Thoracic aorta (tissue), 2 donors: ENCODE data around the gene MAP2K6. TPM values are rescaled to one million over a fixed set of nuclear protein-coding genes. Genes with fewer than 3 reads are reported as not detected.

Source experiments
- ATAC-seq: fragments of 150-250 bp; one replicate; pipeline ENCODE4 v1.8.0; 2017; ENCODE audit warnings: low read depth; ENCODE audit not compliant: insufficient number of reproducible peaks, low FRiP score
- DNase-seq: peaks from one replicate; pipeline ENCODE4 v3.0.0-alpha.2; 2020; ENCODE audit warnings: low spot score
- H3K27ac ChIP-seq, 2 donors: fragments of 200-600 bp; sonication (generic); 1 replicate in 1 of 2; 2 replicates in 1 of 2; pipeline ENCODE4 v1.5.1; 2016; ENCODE audit warnings: mild to moderate bottlenecking in 2 of 2, moderate library complexity in 2 of 2
- H3K27me3 ChIP-seq: fragments of 200-600 bp; sonication (generic); replicated peaks from 2 replicates; pipeline ENCODE4 v1.6.0; 2016; ENCODE audit warnings: mild to moderate bottlenecking; ENCODE audit not compliant: insufficient read depth
- H3K36me3 ChIP-seq: fragments of 200-600 bp; sonication (generic); one replicate; pipeline ENCODE4 v1.5.1; 2016
- H3K4me1 ChIP-seq, 2 donors: fragments of 200-600 bp; sonication (generic); 1 replicate in 1 of 2; 2 replicates in 1 of 2; pipeline versions ENCODE4 v1.5.1 to v1.6.0; 2016; ENCODE audit warnings: low read depth in 2 of 2, mild to moderate bottlenecking in 1 of 2; ENCODE audit not compliant: control insufficient read depth in 1 of 2
- H3K4me3 ChIP-seq: fragments of 200-600 bp; sonication (generic); 2 replicates; pipeline ENCODE4 v1.5.1; 2016; ENCODE audit warnings: mild to moderate bottlenecking
- H3K9me3 ChIP-seq: fragments of 200-600 bp; sonication (generic); 2 replicates; pipeline ENCODE4 v1.5.1; 2016
- CTCF ChIP-seq: fragments of 200-600 bp; sonication (generic); IDR thresholded peaks from one replicate; pipeline ENCODE4 v1.5.1; 2019; ENCODE audit warnings: antibody characterized with exemption
- total RNA-seq, 2 donors: library from RNA; depleted of rRNA; stranded (reverse); fragments of >200 nt; gene quantifications; one replicate each; pipeline versions ENCODE4 v1.1.0 to v1.2.3, GENCODE V29; 2016

The MAP2K6 gene
- total RNA-seq, 2 donors from 2014 or later, result 1.5 to 6.3 TPM

- ATAC-seq (no peak), DNase-seq (no peak)
- no peak for TF ChIP-seq CTCF
- Histone ChIP-seq H3K4me3 (no peak overlapping the region), H3K36me3 (no peaks in the 10 kb centered on the region), H3K4me1 (no peaks in the 10 kb centered on the region), H3K27me3 (no peaks in the 10 kb centered on the region), H3K27ac (no peak overlapping the region), H3K9me3 (no peaks in the 10 kb centered on the region)
Measured at GRCh38 chr17:69588316-69588715, 173.8 kb downstream of the MAP2K6 start.

- Histone ChIP-seq H3K27me3 (no peaks in the 10 kb centered on the region), H3K27ac (no peak overlapping the region), H3K4me3 (no peak overlapping the region), H3K9me3 (no peaks in the 10 kb centered on the region), H3K36me3 (no peaks in the 10 kb centered on the region), H3K4me1 (no peaks in the 10 kb centered on the region)
- ATAC-seq (no peak), DNase-seq (no peak)
- TF ChIP-seq CTCF, result no peak
Measured at GRCh38 chr17:69588827-69589239, 174.3 kb downstream of the MAP2K6 start.

- no peak for DNase-seq
- Histone ChIP-seq H3K9me3 (no peaks in the 10 kb centered on the region), H3K27me3 (no peaks in the 10 kb centered on the region), H3K4me1 (no peaks in the 10 kb centered on the region), H3K27ac (no peak overlapping the region), H3K4me3 (no peak overlapping the region), H3K36me3 (no peaks in the 10 kb centered on the region)
- TF ChIP-seq CTCF, result no peak
- ATAC-seq, result no peak
Measured at GRCh38 chr17:69590671-69591070, 176.2 kb downstream of the MAP2K6 start.

- DNase-seq (no peak), ATAC-seq (no peak)
- Histone ChIP-seq H3K4me3 (no peak overlapping the region), H3K9me3 (no peaks in the 10 kb centered on the region), H3K36me3 (no peaks in the 10 kb centered on the region), H3K4me1 (no peaks in the 10 kb centered on the region), H3K27ac (no peak overlapping the region), H3K27me3 (no peaks in the 10 kb centered on the region)
- no peak for TF ChIP-seq CTCF
Measured at GRCh38 chr17:69592692-69593350, 178.3 kb downstream of the MAP2K6 start.

- no peak for ATAC-seq
- no peak for TF ChIP-seq CTCF
- Histone ChIP-seq H3K4me1 (no peaks in the 10 kb centered on the region), H3K36me3 (no peaks in the 10 kb centered on the region), H3K9me3 (no peaks in the 10 kb centered on the region), H3K27me3 (no peaks in the 10 kb centered on the region), H3K27ac (no peak overlapping the region), H3K4me3 (no peak overlapping the region)
- DNase-seq, result no peak
Measured at GRCh38 chr17:69593351-69593715, 178.8 kb downstream of the MAP2K6 start.
